HG03045 (cell line): ENCODE measurements around the gene WNT7B.

Experiments used
- ATAC-seq: cut with Tn5 transposase; IDR thresholded peaks from one replicate; pipeline ENCODE4 v1.9.1; 2021; ENCODE audit warnings: mild to moderate bottlenecking, moderate library complexity; ENCODE audit not compliant: unreplicated experiment

Gene WNT7B

GRCh38 chr22:45974498-45974897 lies 2.5 kb downstream of the WNT7B start:
- no peak for ATAC-seq

- no peak for ATAC-seq
Measured at GRCh38 chr22:45972889-45973253, 4.1 kb downstream of the WNT7B start.

GRCh38 chr22:45972091-45972888 lies 4.7 kb downstream of the WNT7B start:
- no peak for ATAC-seq

- ATAC-seq: no peak
Measured at GRCh38 chr22:45971408-45972028, 5.4 kb downstream of the WNT7B start.

GRCh38 chr22:45970705-45971407 lies 6.1 kb downstream of the WNT7B start:
- ATAC-seq: no peak

- ATAC-seq: no peak
Measured at GRCh38 chr22:45969801-45970470, 7.0 kb downstream of the WNT7B start.

GRCh38 chr22:45969414-45969799 lies 7.6 kb downstream of the WNT7B start:
- no peak for ATAC-seq

GRCh38 chr22:45968751-45969413 lies 8.1 kb downstream of the WNT7B start:
- no peak for ATAC-seq

GRCh38 chr22:45968003-45968650 lies 8.8 kb downstream of the WNT7B start:
- ATAC-seq: no peak

- no peak for ATAC-seq
Measured at GRCh38 chr22:45966895-45967365, 10.0 kb downstream of the WNT7B start.

- no peak for ATAC-seq
Measured at GRCh38 chr22:45966320-45966894, 10.6 kb downstream of the WNT7B start.

GRCh38 chr22:45965563-45965962 lies 11.4 kb downstream of the WNT7B start:
- ATAC-seq: no peak

GRCh38 chr22:45964926-45965527 lies 11.9 kb downstream of the WNT7B start:
- no peak for ATAC-seq

GRCh38 chr22:45964372-45964771 lies 12.6 kb downstream of the WNT7B start:
- ATAC-seq: no peak

- no peak for ATAC-seq
Measured at GRCh38 chr22:45963821-45964220, 13.1 kb downstream of the WNT7B start.

GRCh38 chr22:45962756-45963324 lies 14.1 kb downstream of the WNT7B start:
- no peak for ATAC-seq

GRCh38 chr22:45962434-45962718 lies 14.6 kb downstream of the WNT7B start:
- no peak for ATAC-seq

- ATAC-seq: no peak
Measured at GRCh38 chr22:45961679-45962433, 15.1 kb downstream of the WNT7B start.
